A549 (cell line): ENCODE results near the gene SLIT3.

Source experiments
- CHD2 ChIP-seq: fragments of 150-350 bp; IDR thresholded peaks from 2 replicates; pipeline ENCODE4 v1.6.1; 2014; ENCODE audit warnings: low read length; ENCODE audit not compliant: partially characterized antibody
- CTCF ChIP-seq: fragments of >200 bp; sonication (Bioruptor Twin); formaldehyde crosslinking; IDR thresholded peaks from 3 replicates; pipeline ENCODE4 v1.5.1; 2016
- MAX ChIP-seq: IDR thresholded peaks from 2 replicates; pipeline ENCODE4 v1.6.1; 2012
- NFE2L2 ChIP-seq: fragments of 150-350 bp; conservative IDR thresholded peaks from 2 replicates; pipeline ENCODE4 v1.6.1; 2014; ENCODE audit warnings: low read length
- POLR2A ChIP-seq: IDR thresholded peaks from 2 replicates; pipeline ENCODE4 v1.6.1; 2012; ENCODE audit warnings: mild to moderate bottlenecking, low read length
- SREBF2 ChIP-seq: fragments of 450-650 bp; IDR thresholded peaks from 2 replicates; pipeline ENCODE4 v1.6.1; 2014; ENCODE audit warnings: mild to moderate bottlenecking, moderate library complexity
- USF2 ChIP-seq: fragments of 450-650 bp; IDR thresholded peaks from 2 replicates; pipeline ENCODE4 v1.6.1; 2014; ENCODE audit warnings: antibody characterized with exemption

DNA sequence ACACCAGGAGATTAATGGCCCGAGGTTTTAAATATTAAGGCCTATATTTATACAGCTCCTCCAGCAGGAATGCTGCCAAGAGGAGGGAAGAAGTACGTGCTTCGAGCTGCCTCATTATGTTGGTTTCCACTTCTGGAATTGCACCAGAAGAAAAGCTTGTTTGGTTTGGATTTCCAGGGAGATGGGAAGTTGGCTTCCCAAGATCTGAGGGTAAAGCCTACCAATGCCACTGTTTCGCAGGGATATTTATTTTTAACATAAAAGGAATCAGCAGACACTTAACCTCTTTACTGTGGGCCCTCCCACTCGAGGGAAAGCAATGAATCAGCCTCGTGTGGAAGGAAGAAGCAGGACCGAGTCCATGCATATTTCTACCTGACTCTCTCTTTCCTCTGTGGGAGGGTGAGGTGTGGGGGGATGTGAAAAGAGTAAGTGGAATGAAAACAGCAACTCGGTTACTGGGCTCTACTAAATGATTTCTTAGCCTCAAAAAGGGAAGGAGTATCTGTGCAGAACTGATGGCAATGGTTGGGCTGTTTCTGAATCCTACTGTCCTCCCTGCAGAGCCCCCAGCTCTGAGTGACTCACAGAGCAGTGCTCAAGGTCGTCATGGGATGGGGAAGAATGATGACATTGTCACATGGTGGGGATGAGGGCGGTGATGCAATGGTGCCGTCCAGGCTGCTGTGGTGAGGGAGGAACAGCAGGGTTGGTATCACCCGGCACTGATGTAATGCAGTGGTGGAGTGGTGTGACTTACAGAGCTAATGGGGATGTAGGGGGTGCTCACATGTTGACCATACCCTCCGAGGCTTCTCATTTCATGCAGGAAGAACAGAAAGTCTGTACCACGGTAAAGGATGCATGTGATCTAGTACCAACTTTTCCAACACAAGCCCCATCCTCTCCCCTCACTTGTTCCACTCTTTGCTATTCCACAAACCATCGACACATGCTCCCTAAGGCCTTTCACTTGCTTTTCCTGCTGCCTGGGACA lies 506.8 kb downstream of the SLIT3 start:
- TF ChIP-seq CHD2: no peak
- no peak for TF ChIP-seq CTCF
- no peak for TF ChIP-seq POLR2A
- TF ChIP-seq NFE2L2: no peak
- TF ChIP-seq MAX: no peak
- no peak for TF ChIP-seq SREBF2
- no peak; the same call in 1 of the 2 replicates for TF ChIP-seq USF2
